Peyer's patch (tissue), 4 donors: ENCODE measurements around the gene RASSF3.

Source experiments
- POLR2A ChIP-seq, 2 donors: fragments of 450-650 bp; IDR thresholded peaks; one replicate each; pipeline ENCODE4 v1.5.1; 2017; ENCODE audit warnings: antibody characterized with exemption in 2 of 2, mild to moderate bottlenecking in 2 of 2, moderate library complexity in 2 of 2
- TF ChIP-seq, protein P1 (sequence below), 6 experiments: fragments of 450-650 bp in 4 of 6; fragments of 200-600 bp in 2 of 6; sonication (generic) in 1 of 6; IDR thresholded peaks; one replicate each; pipeline ENCODE4 v1.5.1; 2017 to 2019; ENCODE audit warnings: antibody characterized with exemption in 6 of 6, mild to moderate bottlenecking in 3 of 6, moderate library complexity in 1 of 6

- TF ChIP-seq POLR2A (IDR thresholded peaks at IDR 0.05): no peak
- TF ChIP-seq, protein P1, sequence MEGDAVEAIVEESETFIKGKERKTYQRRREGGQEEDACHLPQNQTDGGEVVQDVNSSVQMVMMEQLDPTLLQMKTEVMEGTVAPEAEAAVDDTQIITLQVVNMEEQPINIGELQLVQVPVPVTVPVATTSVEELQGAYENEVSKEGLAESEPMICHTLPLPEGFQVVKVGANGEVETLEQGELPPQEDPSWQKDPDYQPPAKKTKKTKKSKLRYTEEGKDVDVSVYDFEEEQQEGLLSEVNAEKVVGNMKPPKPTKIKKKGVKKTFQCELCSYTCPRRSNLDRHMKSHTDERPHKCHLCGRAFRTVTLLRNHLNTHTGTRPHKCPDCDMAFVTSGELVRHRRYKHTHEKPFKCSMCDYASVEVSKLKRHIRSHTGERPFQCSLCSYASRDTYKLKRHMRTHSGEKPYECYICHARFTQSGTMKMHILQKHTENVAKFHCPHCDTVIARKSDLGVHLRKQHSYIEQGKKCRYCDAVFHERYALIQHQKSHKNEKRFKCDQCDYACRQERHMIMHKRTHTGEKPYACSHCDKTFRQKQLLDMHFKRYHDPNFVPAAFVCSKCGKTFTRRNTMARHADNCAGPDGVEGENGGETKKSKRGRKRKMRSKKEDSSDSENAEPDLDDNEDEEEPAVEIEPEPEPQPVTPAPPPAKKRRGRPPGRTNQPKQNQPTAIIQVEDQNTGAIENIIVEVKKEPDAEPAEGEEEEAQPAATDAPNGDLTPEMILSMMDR (IDR thresholded peaks at IDR 0.05): no peak
These were observed 64.2 kb downstream of the RASSF3 start for GRCh38 chr12:64674367-64674922.
